CD4-positive, alpha-beta T cell treated with Interleukin-6 at 100 ng/mL for 8 hours (primary cell): ENCODE data around the gene OR52I2.

Source experiments
- DNase-seq: peaks from one replicate; pipeline ENCODE4 v3.0.0-alpha.2; 2020; ENCODE audit warnings: mixed read lengths, low spot score

Gene OR52I2

DNA sequence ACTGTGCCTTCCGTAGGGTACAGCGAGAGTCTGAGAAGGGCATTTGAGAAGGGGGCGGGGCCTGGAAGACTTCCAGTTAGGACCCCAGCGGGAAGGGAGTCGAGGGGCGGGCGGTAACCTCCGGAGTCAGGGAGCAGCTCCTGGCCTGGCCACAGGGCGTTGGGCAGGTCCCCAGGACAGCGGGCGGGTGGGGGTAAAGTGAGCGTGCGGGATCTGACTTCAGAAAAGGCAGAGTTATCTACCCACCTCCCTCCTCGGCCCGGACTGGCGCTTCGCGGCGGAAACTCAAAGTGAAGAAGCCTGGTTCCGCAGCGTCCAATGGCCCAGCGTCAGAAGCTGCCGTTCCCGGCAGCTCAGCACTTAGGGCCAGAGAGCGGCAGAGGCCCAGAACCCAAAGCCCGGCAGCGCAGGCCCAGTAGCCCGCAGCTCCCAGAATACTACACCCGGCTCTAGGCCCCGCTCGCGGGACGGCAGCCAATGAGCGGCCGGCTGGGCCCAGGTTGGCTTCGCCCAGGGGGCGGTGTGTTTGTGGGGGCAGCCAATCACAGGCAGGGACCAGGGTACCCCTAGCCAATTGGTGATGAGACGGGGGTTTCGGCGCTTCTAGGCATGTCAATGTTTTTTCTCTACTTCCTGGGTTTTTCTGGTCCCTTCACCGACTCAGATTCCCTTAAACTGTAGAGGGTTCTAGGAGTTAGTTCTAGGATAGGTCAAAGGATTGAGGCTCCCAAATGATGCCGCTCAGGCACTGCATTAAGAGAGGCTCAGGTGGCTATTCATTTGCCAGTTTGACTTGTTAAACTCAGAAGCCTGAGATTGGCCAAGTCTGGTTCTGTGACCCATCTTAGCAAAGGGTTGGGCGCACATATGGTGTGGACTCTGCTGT, 26.5 kb downstream of the OR52I2 start, which contains the start of gene TRIM68:
Gene TRIM68 (minus strand): TSS at position 451 of the 886 bp plus-strand sequence. CDS start 2,727 bp downstream, outside the sequence.
- DNase-seq: peak; percentile 95

GRCh38 chr11:4610258-4610935, 28.9 kb downstream of the OR52I2 start:
- peak; percentile 10 for DNase-seq

- DNase-seq: no peak
Observed at GRCh38 chr11:4611986-4612385, 30.4 kb downstream of the OR52I2 start.

DNA sequence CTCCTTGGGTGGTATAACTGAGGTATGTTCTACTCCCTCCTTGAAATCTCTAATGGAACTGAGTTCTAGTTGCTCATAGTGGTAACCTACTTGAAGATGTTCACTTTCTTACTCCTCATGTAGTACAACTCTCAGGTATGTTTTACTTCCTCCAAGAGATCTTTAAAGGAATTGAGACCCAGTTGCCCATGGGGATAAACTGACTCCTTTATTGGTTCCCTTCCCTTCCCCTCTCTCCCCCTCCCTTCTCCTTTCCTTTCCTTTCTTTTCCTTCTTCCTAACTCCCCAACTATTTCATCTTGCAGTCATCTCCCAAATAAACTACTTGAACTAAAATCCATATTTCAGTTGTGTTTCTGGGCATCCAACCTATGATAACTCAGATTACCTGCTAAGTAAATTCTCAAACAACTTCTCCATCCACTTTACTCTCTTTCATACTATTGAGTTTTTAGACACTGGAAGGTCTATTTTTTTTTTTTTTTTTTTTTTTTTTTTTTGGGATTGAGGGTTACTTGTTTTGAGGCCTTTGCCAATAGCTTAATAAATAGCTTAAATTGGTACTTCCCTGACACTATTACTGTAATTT, 34.4 kb downstream of the OR52I2 start:
- no peak for DNase-seq

DNA sequence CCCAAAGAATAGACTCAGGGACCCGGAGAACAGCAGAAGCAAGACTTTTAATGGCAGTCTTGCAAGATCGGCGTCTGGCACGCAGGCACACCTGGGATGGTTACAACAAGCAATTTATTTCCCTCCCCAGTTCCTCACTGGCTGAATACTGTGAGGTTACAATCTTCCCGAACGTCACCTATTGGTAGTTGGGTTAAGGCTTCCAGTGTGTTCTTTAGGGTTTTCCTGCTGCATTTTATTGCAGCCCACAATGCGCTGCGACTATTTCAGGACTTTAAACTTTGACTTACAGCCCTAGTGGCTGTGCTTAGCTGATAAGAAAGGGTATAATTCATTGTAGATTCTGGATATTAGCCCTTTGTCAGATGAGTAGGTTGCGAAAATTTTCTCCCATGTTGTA, 38.0 kb downstream of the OR52I2 start:
- no peak for DNase-seq

DNA sequence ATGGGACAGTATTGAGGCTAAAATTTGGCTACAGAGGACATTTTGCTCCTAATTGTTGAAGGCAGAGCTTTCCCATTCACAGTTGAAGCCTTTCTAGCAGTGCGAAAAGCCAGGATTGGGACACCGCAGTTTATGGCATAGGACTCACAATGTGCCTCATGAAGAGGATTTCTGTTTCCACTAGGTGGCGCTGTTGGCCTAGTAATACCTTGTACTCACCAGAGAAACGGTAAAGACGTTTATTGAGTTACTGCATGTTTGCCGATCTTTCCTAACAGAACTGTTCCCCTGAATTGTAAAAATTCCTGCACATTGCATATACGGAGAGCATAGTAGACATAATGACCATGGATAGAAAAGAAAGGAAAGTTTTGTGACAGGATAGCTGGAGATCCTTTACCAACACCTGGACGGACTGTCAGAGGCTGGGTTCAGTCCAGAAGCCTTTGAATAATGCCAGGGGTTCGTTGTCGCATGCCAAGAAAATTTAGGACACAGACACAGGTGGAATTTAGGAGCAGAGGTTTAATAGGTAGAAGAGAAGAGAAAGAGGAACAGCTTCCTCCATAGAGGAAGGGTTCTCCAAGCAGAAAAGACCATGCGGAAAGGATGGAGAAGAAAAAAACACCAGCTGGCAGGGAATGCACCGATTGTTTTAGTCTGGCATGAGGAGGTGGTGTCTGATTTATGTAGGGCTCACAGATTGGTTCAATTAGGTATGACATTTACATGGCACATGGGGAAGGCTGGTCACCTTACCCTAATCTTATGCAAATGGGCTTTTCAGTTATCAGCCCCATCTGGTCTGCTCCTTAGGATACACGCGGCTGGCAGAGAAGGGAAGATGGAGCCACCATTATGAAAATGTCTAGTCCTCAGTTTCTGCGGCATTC, 44.9 kb downstream of the OR52I2 start:
- DNase-seq: no peak

DNA sequence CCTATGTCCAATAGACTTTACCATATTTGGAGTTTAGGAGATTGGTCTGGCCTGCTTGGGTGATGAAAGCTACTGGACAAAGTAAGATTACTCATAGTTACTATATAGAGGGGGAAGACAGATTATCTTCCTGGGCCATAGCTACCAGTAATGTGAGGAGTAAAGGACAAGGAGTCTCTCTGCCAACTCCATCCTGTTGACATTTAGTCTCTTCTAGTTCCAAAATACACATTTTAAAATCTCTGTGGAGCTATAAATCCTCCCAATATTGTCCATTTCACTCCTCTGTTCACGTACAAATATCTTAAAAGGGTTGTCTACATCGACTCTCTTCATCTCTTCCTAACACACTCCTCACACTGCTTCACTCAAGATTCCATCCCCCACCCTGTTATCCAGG, 54.6 kb downstream of the OR52I2 start:
- no peak for DNase-seq

- peak; percentile 62 for DNase-seq
Observed at GRCh38 chr11:4636962-4637661, 55.6 kb downstream of the OR52I2 start, which contains the start of gene OR51D1. TSS of gene OR51D1 (plus strand) at chr11:4637477. CDS start at chr11:4639791, 2,314 bp downstream.

DNA sequence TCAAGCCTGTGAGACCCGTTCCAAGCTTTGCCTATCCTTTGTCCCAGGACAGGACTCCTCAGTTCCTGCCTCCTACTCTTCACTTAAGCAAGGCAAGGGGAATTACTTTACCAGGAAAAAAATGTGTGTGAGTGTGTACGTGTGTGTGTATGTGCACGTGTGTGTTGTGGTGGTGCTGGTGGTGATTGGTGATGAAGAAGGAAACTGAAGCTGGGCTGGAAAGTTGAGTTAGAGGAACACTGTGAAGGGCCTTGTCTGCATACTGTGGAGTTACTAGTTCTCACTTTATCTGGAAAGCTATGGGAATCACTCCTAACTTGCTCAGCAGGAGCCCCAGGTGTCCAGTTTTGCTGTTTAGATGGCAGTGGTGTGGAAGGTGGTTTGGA, 56.1 kb downstream of the OR52I2 start:
- no peak for DNase-seq

- no peak for DNase-seq
Observed at GRCh38 chr11:4639931-4640330, 58.4 kb downstream of the OR52I2 start.

GRCh38 chr11:4641501-4641900, 60.0 kb downstream of the OR52I2 start:
- no peak for DNase-seq

- DNase-seq: no peak
Observed at GRCh38 chr11:4642043-4642442, 60.5 kb downstream of the OR52I2 start.
